ENCODE data around the gene SSB. TPM values are rescaled to one million over a fixed set of nuclear protein-coding genes. Genes with fewer than 3 reads are reported as not detected.

Gene SSB
- total RNA-seq, 1 donor from 2014 or later = 24.5 TPM

DNA sequence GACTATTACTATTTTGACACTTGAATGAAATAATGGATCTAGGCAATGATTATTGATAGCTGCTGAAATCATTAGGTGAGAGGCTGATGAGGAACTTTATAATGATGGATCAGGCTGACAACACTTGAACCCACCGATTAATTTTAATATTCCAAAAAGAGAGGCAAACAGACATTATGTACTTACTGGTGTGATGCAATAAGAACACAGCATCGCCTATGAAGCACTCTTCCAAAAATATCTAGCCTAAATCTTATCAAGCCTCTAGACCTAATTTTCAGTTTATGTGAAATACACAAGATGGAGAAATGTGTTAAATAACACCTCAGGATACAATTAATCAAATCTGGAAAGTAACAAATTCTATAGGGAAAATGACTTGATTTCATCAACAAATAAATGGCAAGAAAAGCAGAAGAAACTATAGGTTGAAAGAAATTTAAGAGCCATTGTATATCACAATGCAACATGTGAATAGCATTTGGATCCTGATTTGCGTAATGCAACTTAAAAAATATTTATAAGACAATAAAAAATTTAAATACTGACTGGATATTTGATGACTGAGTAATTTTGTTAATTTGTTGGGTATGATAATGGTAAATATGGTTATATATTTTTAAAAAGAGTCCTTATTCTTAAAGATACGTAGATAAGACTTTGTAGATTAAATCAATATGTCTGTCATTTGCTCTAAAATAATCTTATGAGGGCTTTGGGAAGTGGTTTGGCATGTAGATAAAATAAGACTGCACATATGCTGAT, 17.2 kb upstream of the SSB start:
- Histone ChIP-seq H3K27ac (ENCODE audit: low read depth, low read length) (no peak overlapping the region), H3K9ac (ENCODE audit: low read depth in 1 of 3, low read length in 3 of 3) (no peak overlapping the region), H3K9me3 (ENCODE audit: control insufficient read depth in 3 of 3, low read length in 3 of 3) (no peaks in the 10 kb centered on the region), H3K4me1 (ENCODE audit: control insufficient read depth in 3 of 3, insufficient read depth in 3 of 3, low read length in 3 of 3) (no peaks in the 10 kb centered on the region), H3K27me3 (ENCODE audit: control insufficient read depth in 3 of 3, insufficient read depth in 3 of 3, low read length in 3 of 3) (no peaks in the 10 kb centered on the region), H3K36me3 (ENCODE audit: control insufficient read depth in 3 of 3, insufficient read depth in 3 of 3, low read length in 3 of 3) (no peaks in the 10 kb centered on the region), H3K4me3 (ENCODE audit: low read length in 3 of 3) (no peak overlapping the region)

DNA sequence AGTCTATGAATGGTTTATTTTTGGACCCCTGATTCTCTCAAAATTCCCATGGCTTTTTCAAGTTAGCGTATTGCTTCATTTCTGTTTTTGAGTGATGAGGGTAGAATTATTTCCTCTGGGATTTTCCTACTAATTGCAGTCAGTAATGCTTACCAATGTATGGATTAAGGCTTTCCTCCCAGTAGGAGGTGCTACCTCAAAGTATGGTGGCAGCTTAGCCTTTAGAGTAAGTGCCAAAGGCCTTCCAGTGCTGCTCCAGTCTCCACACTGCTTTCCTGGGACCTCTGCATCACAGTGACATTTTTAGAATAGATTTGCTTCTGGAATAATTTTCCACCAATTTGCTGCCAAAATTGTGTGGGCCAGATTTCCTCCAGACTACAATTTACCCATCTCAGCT, 16.2 kb upstream of the SSB start:
- H3K9ac ChIP-seq (ENCODE audit: low read depth in 1 of 3, low read length in 3 of 3) = no peak overlapping the region
- H3K9me3 ChIP-seq (ENCODE audit: control insufficient read depth in 3 of 3, low read length in 3 of 3) = no peaks in the 10 kb centered on the region
- no peaks in the 10 kb centered on the region for H3K27me3 ChIP-seq (ENCODE audit: control insufficient read depth in 3 of 3, insufficient read depth in 3 of 3, low read length in 3 of 3)
- no peak overlapping the region for H3K4me3 ChIP-seq (ENCODE audit: low read length in 3 of 3)
- H3K36me3 ChIP-seq (ENCODE audit: control insufficient read depth in 3 of 3, insufficient read depth in 3 of 3, low read length in 3 of 3) = no peaks in the 10 kb centered on the region
- no peak overlapping the region for H3K27ac ChIP-seq (ENCODE audit: low read depth, low read length)
- no peaks in the 10 kb centered on the region for H3K4me1 ChIP-seq (ENCODE audit: control insufficient read depth in 3 of 3, insufficient read depth in 3 of 3, low read length in 3 of 3)

DNA sequence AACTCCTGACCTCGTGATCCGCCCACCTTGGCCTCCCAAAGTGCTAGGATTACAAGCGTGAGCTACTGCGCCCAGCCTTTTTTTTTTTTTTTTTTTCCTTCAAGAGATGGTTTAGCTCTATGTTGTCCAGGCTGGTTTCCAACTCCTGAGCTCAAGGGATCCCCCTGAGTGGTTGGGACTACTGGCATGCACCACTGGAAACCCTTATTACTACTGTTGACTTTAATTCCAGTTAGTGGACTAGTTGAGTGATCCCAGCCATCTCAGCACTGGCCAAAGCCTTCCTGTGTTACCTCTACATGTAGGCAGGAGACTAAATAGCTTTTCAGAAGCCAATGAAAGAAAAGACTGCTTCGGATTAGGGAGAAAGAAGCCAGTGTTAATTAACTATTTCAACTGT, 8.1 kb upstream of the SSB start:
- Histone ChIP-seq H3K36me3 (ENCODE audit: control insufficient read depth in 3 of 3, insufficient read depth in 3 of 3, low read length in 3 of 3) (no peaks in the 10 kb centered on the region), H3K4me3 (ENCODE audit: low read length in 3 of 3) (no peak overlapping the region), H3K9me3 (ENCODE audit: control insufficient read depth in 3 of 3, low read length in 3 of 3) (no peaks in the 10 kb centered on the region), H3K4me1 (ENCODE audit: control insufficient read depth in 3 of 3, insufficient read depth in 3 of 3, low read length in 3 of 3) (peaks cover 0 to 4% (median 4%) of the 10 kb centered on the region in 3 donors), H3K27me3 (ENCODE audit: control insufficient read depth in 3 of 3, insufficient read depth in 3 of 3, low read length in 3 of 3) (no peaks in the 10 kb centered on the region), H3K9ac (ENCODE audit: low read depth in 1 of 3, low read length in 3 of 3) (no peak overlapping the region), H3K27ac (ENCODE audit: low read depth, low read length) (no peak overlapping the region)

DNA sequence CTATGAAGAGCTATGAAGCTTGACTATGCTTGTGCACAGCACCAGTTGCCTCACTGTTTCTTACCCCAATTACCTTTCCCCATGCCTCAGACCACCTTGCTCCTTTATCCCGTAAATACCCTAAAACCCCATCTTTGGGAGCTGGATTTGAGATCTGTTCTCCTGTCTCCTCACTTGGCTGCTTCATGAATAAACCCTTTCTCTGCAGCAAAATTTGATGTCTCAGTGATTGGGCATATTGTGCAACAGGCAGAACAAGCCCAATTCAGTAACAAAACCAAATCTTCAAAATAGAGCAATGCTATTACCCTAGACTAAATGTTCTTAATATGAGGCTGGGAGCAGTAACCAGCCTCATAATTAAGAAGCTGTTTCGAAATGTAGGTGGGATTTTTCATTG, 3.5 kb upstream of the SSB start:
- Histone ChIP-seq H3K36me3 (ENCODE audit: control insufficient read depth in 3 of 3, insufficient read depth in 3 of 3, low read length in 3 of 3) (no peaks in the 10 kb centered on the region), H3K27me3 (ENCODE audit: control insufficient read depth in 3 of 3, insufficient read depth in 3 of 3, low read length in 3 of 3) (no peaks in the 10 kb centered on the region), H3K27ac (ENCODE audit: low read depth, low read length) (no peak overlapping the region), H3K4me1 (ENCODE audit: control insufficient read depth in 3 of 3, insufficient read depth in 3 of 3, low read length in 3 of 3) (peaks cover 4 to 11% (median 8%) of the 10 kb centered on the region in 3 donors), H3K9me3 (ENCODE audit: control insufficient read depth in 3 of 3, low read length in 3 of 3) (no peaks in the 10 kb centered on the region), H3K9ac (ENCODE audit: low read depth in 1 of 3, low read length in 3 of 3) (no peak overlapping the region), H3K4me3 (ENCODE audit: low read length in 3 of 3) (no peak overlapping the region)

DNA sequence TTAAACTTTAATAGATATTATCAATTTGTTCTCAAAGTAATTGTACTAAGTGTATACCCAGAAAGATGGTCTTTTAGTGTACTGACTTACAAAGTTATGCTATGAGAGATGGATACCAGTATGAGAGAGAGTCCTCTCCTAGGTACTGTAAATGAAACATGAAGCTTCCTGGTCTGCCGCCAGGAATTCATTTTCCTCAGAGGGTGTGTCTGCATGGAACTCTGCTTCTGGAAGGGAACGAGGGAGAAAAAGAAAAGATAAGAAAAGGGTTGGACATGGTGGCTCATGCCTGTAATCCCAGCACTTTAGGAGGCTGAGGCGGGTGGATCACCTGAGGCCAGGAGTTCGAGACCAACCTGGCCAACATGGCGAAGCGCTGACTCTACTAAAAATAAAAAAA, 2.2 kb upstream of the SSB start:
- H3K4me3 ChIP-seq (ENCODE audit: low read length in 3 of 3) = no peak overlapping the region
- H3K36me3 ChIP-seq (ENCODE audit: control insufficient read depth in 3 of 3, insufficient read depth in 3 of 3, low read length in 3 of 3) = peaks cover 0 to 6% (median under 1%) of the 10 kb centered on the region in 3 donors
- H3K4me1 ChIP-seq (ENCODE audit: control insufficient read depth in 3 of 3, insufficient read depth in 3 of 3, low read length in 3 of 3) = peaks cover 4 to 11% (median 8%) of the 10 kb centered on the region in 3 donors
- no peak overlapping the region for H3K27ac ChIP-seq (ENCODE audit: low read depth, low read length)
- H3K9me3 ChIP-seq (ENCODE audit: control insufficient read depth in 3 of 3, low read length in 3 of 3) = no peaks in the 10 kb centered on the region
- H3K27me3 ChIP-seq (ENCODE audit: control insufficient read depth in 3 of 3, insufficient read depth in 3 of 3, low read length in 3 of 3) = no peaks in the 10 kb centered on the region
- H3K9ac ChIP-seq (ENCODE audit: low read depth in 1 of 3, low read length in 3 of 3) = no peak overlapping the region

DNA sequence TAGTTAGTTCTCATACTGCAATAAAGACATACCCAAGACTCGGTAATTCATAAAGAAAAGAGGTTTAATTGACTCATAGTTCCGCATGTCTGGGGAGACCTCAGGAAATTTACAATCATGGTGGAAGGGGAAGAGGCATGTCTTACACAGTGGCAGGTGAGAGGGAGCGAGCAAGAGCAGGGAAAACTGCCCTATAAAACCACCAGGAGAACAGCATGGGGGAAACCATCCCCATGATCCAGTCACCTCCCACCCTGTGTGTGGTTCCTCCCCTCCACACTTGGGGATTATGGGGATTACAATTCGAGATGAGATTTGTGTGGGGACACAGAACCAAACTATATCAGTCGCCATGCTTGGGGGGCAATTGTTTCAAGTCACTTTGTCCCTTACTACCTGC, 1.1 kb upstream of the SSB start:
- H3K27me3 ChIP-seq (ENCODE audit: control insufficient read depth in 3 of 3, insufficient read depth in 3 of 3, low read length in 3 of 3) = no peaks in the 10 kb centered on the region
- H3K4me1 ChIP-seq (ENCODE audit: control insufficient read depth in 3 of 3, insufficient read depth in 3 of 3, low read length in 3 of 3) = peaks cover 4 to 11% (median 8%) of the 10 kb centered on the region in 3 donors
- H3K9ac ChIP-seq (ENCODE audit: low read depth in 1 of 3, low read length in 3 of 3) = no peak overlapping the region
- no peak overlapping the region for H3K4me3 ChIP-seq (ENCODE audit: low read length in 3 of 3)
- H3K27ac ChIP-seq (ENCODE audit: low read depth, low read length) = no peak overlapping the region
- no peaks in the 10 kb centered on the region for H3K9me3 ChIP-seq (ENCODE audit: control insufficient read depth in 3 of 3, low read length in 3 of 3)
- peaks cover 5 to 10% (median 9%) of the 10 kb centered on the region in 3 donors for H3K36me3 ChIP-seq (ENCODE audit: control insufficient read depth in 3 of 3, insufficient read depth in 3 of 3, low read length in 3 of 3)

DNA sequence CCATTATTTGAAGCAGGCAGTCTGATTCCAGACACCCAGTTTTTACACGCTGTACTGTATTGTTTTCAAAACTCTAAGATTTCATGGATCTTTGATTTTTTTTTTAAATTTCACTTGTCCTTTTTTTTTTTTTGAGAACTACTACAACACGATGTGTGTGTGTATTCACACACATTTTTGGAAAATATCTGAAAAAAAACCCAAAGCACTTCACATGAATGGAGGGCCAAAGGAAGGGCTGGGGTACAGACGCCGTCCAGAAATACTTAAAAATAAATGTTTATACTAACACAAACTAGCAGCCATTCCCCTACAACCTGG, 314 bp upstream of the SSB start:
- Histone ChIP-seq H3K36me3 (ENCODE audit: control insufficient read depth in 3 of 3, insufficient read depth in 3 of 3, low read length in 3 of 3) (peaks cover 5 to 12% (median 9%) of the 10 kb centered on the region in 3 donors), H3K27ac (ENCODE audit: low read depth, low read length) (peak overlapping the region; percentile 75), H3K9ac (ENCODE audit: low read depth in 1 of 3, low read length in 3 of 3) (peak overlapping the region; percentile 67 to 87 (median 85)), H3K27me3 (ENCODE audit: control insufficient read depth in 3 of 3, insufficient read depth in 3 of 3, low read length in 3 of 3) (no peaks in the 10 kb centered on the region), H3K4me3 (ENCODE audit: low read length in 3 of 3) (peak overlapping the region; percentile 83 to 92 (median 89)), H3K4me1 (ENCODE audit: control insufficient read depth in 3 of 3, insufficient read depth in 3 of 3, low read length in 3 of 3) (peaks cover 4 to 11% (median 8%) of the 10 kb centered on the region in 3 donors), H3K9me3 (ENCODE audit: control insufficient read depth in 3 of 3, low read length in 3 of 3) (no peaks in the 10 kb centered on the region)

DNA sequence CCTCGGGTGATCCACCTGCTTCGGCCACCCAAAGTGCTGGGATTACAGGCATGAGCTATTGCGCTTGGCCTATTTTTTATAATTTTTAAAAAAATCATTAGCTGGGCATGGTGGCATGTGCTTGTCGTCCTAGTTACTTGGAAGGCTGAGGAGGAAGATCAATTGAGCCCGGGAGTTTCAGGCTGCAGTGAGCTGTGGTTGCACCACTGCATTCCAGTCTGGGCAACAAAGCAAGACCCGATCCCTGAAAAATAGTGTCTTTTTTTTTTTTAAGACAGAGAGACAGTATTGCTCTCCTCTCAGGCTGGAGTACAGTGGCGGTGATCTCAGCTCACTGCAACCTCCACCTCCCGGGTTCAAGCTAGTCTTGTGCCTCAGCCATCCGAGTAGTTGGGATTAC, 4.8 kb downstream of the SSB start:
- Histone ChIP-seq H3K4me1 (ENCODE audit: control insufficient read depth in 3 of 3, insufficient read depth in 3 of 3, low read length in 3 of 3) (peaks cover 4 to 11% (median 8%) of the 10 kb centered on the region in 3 donors), H3K27ac (ENCODE audit: low read depth, low read length) (no peak overlapping the region), H3K9ac (ENCODE audit: low read depth in 1 of 3, low read length in 3 of 3) (no peak overlapping the region), H3K9me3 (ENCODE audit: control insufficient read depth in 3 of 3, low read length in 3 of 3) (no peaks in the 10 kb centered on the region), H3K27me3 (ENCODE audit: control insufficient read depth in 3 of 3, insufficient read depth in 3 of 3, low read length in 3 of 3) (no peaks in the 10 kb centered on the region), H3K36me3 (ENCODE audit: control insufficient read depth in 3 of 3, insufficient read depth in 3 of 3, low read length in 3 of 3) (peaks cover 26 to 39% (median 35%) of the 10 kb centered on the region in 3 donors), H3K4me3 (ENCODE audit: low read length in 3 of 3) (no peak overlapping the region)

DNA sequence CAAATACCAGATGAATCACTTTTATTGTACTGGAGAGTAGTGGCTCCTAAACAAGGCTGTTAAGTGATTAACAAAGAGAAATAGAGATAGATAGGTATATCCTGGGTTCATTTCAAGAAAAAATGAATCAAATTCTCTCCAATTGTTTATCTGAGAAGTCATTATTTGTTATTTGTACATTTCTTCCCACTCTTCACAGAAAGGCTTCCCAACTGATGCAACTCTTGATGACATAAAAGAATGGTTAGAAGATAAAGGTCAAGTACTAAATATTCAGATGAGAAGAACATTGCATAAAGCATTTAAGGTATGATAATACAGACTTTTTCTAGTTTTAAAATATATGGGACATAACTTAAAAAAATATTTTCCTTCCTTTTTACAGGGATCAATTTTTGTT, 7.9 kb downstream of the SSB start:
- no peaks in the 10 kb centered on the region for H3K4me1 ChIP-seq (ENCODE audit: control insufficient read depth in 3 of 3, insufficient read depth in 3 of 3, low read length in 3 of 3)
- H3K27me3 ChIP-seq (ENCODE audit: control insufficient read depth in 3 of 3, insufficient read depth in 3 of 3, low read length in 3 of 3) = no peaks in the 10 kb centered on the region
- H3K27ac ChIP-seq (ENCODE audit: low read depth, low read length) = no peak overlapping the region
- peaks cover 30 to 50% (median 49%) of the 10 kb centered on the region in 3 donors for H3K36me3 ChIP-seq (ENCODE audit: control insufficient read depth in 3 of 3, insufficient read depth in 3 of 3, low read length in 3 of 3)
- H3K9ac ChIP-seq (ENCODE audit: low read depth in 1 of 3, low read length in 3 of 3) = no peak overlapping the region
- H3K9me3 ChIP-seq (ENCODE audit: control insufficient read depth in 3 of 3, low read length in 3 of 3) = no peaks in the 10 kb centered on the region
- H3K4me3 ChIP-seq (ENCODE audit: low read length in 3 of 3) = no peak overlapping the region

DNA sequence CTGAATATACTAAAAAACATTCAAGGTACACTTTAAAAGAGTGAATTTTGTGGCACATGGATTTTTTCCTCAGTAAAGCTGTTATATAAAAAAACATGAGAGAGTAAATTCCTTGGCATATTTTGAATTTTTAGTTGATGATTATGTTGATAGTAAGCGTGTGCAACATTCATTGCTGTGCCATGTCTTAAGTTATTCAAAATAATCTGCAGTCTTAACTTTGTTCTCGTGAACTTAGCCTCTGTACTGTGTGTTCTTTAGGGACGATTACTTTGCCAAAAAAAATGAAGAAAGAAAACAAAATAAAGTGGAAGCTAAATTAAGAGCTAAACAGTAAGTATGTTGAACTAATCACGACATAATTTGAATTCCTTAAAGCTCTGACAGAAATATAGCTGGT, 9.6 kb downstream of the SSB start:
- Histone ChIP-seq H3K4me1 (ENCODE audit: control insufficient read depth in 3 of 3, insufficient read depth in 3 of 3, low read length in 3 of 3) (no peaks in the 10 kb centered on the region), H3K27ac (ENCODE audit: low read depth, low read length) (no peak overlapping the region), H3K9me3 (ENCODE audit: control insufficient read depth in 3 of 3, low read length in 3 of 3) (no peaks in the 10 kb centered on the region), H3K4me3 (ENCODE audit: low read length in 3 of 3) (no peak overlapping the region), H3K9ac (ENCODE audit: low read depth in 1 of 3, low read length in 3 of 3) (no peak overlapping the region), H3K27me3 (ENCODE audit: control insufficient read depth in 3 of 3, insufficient read depth in 3 of 3, low read length in 3 of 3) (no peaks in the 10 kb centered on the region), H3K36me3 (ENCODE audit: control insufficient read depth in 3 of 3, insufficient read depth in 3 of 3, low read length in 3 of 3) (peaks cover 29 to 56% (median 51%) of the 10 kb centered on the region in 3 donors)

Measured in skeletal muscle tissue (tissue), 4 donors.